HG03159 (cell line): ENCODE results near the gene ATP9B.
"Not testable (repeated sequence)": the region's sequence is repeated elsewhere in the genome, so short reads cannot be mapped to it uniquely, and the experiment has no call there.

ENCODE experiments used
- ATAC-seq: cut with Tn5 transposase; IDR thresholded peaks from one replicate; pipeline ENCODE4 v1.9.1; 2021; ENCODE audit warnings: mild to moderate bottlenecking, moderate library complexity; ENCODE audit not compliant: unreplicated experiment

Gene ATP9B

DNA sequence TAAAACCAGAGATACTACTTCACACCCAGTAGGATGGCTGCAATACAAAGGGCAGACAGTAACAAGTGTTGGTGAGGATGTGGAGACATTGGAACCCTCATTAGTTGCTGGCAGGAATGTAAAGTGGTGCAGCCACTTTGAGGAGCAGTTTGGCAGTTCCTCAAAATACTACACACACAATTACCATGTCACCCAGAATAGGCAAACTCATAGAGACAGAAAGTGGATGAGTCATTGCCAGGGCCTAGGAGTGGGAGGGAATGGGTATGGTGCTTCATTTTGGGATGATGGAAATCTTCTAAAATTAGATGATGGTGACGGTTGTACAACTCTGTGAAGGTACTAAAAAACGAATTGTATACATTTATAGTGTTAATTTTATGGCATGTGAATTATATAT, 54.8 kb downstream of the ATP9B start:
- no peak for ATAC-seq

DNA sequence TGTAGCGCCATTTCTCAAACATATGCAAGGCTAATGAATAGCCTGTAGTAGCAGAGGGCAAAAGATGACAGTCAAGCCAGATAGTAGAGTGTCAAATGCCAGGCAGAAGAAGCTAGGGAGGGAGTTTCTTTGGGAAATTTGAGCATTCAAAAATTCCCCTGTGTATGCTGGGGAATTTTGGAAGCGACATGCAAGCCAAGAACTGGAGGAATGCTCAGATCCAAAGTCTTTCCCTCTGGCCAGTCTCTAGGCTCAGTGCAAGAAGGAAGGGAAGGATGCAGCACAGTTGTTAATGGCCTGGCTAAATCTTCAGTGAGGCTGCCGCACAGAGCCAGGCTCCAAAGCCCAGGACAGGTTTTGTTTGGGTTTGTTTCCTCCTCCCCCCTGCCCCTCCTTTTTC, 59.9 kb downstream of the ATP9B start:
- ATAC-seq, result no peak

DNA sequence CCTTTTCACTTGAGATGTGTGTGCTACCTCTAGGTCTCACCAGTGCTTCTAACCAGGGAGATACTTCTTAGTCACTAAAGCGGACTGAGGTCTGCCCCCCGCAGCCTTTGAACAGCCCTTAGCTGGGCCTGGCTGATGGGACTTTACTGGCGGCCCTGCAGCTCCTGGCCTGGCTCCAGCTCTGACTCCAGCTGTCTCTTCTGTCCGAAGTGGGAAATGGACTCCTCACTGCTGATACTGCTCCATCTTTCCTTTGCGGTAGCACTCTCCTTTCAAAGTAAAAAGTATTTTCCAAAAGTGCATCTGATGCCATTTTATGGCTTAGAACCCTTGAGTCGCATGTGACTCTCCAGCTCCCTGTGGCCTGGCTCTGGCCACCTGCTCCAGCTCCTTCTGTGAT, 64.5 kb downstream of the ATP9B start:
- ATAC-seq, result no peak

DNA sequence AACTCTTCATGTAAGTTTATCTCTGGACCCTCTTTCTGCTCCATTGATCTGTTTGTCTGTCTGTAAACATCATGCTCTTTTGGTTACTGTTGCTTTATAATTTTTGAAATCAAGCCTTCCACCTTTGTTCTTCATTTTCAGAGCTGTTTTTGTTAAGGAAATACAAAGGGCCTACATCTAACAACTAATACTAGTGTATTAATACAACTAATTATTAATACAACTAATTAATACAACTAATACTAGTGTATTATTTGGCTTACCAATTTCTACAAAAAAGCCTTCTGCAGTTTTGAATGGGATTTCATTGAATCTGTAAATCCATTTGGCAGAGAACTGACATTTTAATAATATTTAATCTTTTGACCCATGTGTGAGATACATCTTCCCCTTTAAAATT, 66.7 kb downstream of the ATP9B start:
- no peak for ATAC-seq

DNA sequence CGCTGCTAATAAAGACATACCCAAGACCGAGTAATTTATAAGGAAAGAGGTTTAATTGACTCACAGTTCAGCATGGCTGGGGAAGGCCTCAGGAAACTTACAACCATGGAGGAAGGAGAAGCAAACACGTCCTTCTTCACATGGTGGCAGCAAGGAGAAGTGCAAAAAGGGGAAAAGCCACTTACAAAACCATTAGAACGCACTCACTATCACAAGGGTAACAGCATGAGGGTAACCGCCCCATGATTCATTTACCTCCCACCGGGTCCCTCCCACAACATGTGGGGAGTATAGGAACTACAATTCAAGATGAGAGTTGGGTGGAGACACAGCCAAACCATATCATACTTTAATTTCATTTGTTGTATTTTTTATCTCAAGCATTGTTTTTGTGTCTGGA, 67.5 kb downstream of the ATP9B start:
- no peak for ATAC-seq

DNA sequence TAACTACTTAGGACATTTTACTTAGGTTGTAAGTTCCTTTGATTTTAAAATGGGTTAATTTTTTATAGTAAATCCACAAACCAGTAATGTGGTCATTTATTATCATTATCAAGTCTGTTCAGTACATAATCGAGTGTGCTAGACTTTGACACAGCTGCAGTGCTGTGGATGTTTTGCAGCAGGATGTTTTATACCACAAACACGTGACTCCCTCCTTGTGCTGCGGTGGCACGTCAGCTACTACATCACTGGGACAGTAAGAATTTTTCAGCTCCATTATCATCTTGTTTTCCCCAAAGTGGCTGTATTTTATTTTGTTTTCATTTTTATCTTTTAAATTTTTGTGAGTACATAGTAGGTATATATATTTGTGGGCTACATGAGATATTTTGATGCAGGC, 70.0 kb downstream of the ATP9B start:
- no peak for ATAC-seq

DNA sequence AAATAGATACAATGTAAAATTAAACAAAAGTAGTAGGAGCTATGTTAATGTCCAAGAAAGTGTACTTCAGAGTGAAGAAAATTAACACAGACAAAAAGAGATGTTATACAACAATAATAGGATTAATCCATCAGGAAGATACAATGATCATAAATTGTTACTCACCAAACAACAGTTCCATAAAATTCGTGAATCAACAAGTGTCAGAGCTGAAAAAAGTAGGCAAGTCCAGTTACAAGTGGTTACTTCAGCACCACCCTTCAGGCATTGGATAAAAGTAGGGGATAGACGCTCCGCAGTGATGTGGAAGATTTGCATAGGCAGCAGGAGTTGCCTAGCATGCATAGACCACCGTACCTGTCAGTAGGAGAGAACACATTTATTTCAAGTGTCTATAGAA, 77.8 kb downstream of the ATP9B start:
- no peak for ATAC-seq

DNA sequence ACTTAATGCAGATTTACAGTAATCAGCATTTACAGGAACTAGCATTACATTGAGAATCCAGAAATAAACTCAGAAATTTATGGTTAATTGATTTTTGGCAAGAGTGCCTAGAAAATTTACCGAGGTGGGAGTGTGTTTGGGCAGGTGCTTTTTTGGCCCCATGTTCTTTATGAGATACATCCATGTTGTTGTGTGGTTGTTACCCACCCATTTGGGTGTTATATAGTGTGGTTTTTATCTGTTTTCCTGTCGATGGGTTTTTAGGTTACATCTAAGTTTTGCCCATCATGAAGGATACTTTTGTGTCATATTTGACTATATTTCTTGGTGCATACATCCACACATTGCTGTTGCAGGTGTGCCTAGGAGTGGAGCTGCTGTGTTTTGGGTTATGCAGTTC, 82.0 kb downstream of the ATP9B start:
- ATAC-seq, result no peak

DNA sequence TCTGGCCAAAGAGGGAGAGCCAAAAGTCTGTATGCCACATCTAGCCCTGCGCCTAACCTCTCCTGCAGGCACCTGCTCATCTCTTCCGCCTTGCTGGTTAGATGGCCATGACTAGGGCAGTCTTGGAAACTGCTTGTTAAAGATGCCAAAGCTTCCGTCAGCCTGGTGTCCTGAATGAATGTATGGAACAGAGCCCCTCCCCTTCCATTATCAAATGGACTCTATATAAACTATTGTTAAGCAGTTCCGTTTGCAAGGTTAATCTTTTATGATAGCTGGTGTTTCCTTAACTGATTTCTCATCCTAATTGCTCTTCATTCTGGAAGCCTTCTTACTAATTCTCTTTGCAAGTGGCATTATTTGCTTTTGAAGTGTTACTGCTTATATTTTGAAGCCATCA, 87.1 kb downstream of the ATP9B start:
- ATAC-seq, result no peak

DNA sequence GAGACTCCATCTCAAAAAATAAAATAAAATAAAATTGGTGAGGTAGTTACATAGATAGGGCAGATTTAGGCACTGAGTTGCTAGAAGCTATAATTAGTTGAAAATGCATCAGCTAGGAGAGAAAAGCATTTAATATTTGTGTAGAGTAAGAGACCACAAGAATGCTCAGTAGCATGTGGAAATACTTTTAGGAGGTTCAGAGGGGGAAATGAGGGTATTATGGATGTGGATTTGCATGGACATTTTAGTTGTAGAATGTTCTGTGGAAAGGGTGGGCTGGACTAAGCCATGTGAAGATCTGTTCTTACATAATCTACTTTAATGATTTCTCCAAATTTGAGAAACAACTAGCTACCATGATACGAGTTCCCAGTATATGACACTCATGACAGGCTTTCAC, 95.5 kb downstream of the ATP9B start:
- no peak for ATAC-seq

DNA sequence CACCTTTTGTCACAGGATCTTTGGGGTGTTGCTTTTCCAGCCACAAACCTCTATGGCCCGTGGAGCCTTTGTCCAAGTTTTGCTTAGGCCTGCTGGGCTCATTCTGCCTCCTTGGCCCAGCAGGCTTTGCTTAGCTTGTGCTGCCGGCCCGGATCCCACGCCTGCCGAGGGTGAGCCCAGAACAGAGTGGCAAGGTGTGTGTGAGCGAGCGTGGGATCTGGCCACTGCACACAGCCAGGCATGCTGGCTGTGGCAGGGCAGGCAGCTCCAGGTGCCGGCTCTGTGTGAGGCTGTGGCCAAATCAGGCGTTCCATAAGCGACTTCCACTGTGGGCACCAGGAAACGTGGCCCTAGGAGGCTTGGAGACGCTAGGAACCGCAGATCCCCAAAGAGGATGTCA, 97.5 kb downstream of the ATP9B start:
- ATAC-seq, result no peak

DNA sequence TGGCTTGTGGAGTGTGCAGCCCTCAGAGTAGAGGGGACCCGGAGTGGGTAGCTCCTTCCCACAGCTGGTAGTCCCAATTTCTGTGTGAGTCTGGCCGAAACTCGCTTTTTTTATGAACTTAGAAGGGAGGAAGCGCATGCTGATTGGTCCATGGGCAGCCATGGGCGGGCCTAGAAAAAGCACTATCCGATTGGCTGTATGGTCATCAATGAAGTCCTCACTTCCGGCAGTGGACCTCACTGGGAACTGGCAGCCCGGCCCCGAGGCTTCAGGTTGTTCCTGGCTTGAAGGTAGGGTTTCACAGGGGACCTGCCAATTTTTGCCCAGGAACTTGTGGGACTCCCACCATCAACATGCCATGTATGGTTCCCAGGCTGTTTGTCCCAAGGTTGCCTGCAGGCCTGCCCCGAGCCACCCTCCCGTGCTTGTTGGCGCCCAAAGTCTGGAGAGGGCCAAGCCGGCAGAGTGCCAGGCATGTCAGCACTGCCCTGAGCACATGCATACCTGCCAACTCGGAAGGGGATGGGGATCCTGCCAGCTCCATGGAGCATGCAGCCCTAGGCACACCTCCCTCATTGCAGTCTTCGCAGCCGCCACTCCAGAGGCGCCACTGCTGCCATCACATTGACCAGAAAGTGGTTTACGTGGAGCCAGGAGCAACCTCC, 98.5 kb downstream of the ATP9B start:
- ATAC-seq, result no peak

DNA sequence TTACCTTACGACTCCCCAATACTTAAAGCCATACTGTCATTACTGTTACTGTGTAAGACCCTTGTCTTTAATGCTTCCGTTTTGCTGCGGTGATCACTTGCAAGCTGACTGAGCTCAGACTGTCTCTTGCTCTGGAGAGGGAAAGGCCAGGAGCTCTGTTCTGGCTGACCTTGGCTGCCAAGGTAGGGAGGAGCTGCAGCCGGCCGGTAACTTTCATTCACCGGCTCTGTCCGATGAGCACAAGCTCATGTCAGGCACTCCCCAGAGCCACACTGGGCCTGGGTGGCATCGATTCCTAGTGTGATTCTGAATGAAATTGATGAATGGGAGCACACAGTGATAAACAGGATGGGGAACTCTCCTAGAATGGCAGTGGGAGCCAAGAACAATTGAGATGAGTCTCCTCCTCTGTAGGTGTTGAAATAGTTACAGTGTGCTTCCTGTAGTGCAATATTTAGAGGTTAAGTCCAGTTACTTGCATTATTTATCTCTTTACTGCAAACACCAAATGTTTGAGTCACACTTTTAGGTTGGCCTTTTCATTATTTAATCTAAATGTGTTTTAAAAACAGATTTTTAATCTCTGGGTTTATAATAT, 100.9 kb downstream of the ATP9B start:
- ATAC-seq, result no peak

DNA sequence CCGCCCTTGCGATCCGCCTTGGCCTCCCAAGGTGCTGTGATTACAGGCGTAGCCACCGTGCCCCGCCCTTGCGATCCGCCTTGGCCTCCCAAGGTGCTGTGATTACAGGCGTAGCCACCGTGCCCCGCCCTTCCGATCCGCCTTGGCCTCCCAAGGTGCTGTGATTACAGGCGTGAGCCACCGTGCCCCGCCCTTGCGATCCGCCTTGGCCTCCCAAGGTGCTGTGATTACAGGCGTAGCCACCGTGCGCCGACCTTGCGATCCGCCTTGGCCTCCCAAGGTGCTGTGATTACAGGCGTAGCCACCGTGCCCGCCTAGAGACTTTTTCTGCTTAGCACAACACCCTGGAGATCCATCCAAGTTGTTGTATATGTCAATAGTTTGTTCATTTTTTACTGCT, 103.1 kb downstream of the ATP9B start:
- ATAC-seq, result not testable (repeated sequence)

DNA sequence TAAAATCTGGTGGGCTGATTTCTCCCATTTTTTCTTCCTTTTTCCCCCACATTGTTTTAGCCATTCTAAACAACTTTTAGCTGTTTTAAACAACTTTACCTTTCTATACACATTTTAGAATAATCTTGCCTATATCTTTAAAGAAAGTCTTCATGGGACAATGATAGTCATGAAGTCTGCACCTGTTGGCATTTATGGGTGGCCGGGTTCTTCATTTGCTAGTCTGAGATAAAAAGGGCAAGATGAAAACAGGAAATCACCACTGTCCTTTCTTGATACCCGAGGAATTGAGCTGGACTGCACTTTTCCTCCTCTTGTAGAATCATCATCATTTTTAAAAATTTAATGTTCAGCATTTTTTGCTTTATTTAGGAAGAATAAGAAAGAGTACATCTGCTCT, 104.5 kb downstream of the ATP9B start:
- ATAC-seq, result no peak

DNA sequence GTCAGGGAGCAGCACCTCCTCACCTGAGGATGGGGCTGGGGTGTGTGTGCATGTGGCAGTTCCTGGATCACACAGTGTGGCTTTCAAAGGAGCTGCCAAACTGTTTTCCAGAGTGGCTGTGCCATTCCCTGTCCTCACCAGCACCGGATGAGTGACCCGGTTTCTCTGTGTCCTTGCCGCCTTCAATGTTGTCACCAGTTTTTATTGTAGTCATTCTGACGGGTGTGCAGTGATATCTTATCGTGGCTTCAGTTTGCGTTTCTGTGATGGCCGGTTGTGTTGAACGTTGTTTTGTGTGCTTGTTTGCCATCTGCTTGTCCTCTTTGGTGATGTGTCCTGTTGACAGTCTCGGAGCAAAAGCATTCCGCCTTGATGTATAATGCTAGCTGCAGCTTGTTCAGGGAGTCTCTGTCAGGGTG, 108.9 kb downstream of the ATP9B start:
- ATAC-seq, result no peak

DNA sequence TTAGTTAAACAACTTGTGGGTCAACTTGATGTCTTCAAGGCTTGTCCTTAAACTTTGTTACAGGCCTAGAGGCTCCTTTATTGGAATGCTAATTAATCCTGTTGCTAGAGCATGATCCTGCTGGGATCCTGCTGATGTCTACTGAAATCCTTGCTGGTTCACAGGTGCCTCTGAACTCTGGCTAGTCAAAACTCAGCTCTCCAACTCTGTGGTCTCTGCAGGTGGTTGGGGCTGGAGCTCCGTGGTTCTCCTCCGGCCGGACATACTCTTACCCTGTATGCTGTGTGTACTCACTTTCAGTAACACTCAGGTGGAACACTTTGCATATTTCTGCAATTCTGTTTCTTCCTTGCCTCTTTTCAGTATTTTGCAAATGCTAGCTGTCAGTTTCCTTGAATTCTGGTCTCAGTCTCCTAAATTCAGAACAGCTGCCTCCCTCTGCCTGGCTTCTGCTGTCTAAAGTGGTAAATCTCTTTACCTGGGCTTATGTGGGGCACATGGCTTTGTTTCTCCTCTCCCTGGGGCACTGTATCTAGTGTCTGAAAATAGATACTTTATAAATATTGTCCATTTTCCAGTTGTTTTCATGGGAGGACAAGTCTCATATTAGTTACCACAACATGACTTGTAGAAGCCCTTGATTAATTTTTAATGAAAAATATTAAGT, 113.0 kb downstream of the ATP9B start:
- ATAC-seq, result no peak

DNA sequence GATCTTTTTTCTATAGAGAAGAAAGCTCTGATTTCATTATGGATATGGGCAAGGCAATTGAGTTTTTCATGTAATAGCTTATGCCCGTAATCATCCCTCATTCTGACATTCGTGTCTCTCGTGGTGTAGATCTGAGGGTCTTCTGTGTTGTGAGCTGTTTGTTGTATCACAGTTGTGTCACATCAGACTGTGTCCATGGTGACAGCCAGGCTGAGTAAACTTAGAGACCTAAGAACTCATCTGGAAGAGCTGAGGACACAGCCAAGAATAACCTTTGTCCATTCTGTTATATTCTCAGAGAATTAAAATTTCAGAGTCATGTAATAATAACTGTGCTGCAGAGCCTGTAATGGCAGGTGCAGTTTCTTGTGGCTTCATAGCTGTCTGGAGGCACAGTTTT, 116.5 kb downstream of the ATP9B start:
- no peak for ATAC-seq

DNA sequence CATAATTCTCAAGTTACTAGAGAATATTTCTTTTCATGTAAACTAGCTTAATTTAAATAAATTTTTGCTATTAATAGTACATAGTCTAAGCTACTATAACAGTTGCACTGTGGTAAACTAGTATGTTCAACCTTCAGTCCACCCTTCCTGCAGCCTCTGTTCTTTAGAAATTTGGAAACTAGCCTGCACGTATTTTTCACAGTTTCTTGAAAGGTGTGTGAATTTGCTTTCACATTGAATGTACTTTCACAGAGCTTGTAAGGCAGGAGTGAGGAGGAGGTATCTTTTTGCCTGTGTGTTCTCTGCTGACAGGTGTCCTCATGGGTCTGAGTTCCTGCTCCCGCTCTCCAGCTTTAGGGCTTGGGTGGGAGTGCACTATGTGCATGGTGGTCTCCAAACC, 117.5 kb downstream of the ATP9B start:
- ATAC-seq, result peak; percentile 68

DNA sequence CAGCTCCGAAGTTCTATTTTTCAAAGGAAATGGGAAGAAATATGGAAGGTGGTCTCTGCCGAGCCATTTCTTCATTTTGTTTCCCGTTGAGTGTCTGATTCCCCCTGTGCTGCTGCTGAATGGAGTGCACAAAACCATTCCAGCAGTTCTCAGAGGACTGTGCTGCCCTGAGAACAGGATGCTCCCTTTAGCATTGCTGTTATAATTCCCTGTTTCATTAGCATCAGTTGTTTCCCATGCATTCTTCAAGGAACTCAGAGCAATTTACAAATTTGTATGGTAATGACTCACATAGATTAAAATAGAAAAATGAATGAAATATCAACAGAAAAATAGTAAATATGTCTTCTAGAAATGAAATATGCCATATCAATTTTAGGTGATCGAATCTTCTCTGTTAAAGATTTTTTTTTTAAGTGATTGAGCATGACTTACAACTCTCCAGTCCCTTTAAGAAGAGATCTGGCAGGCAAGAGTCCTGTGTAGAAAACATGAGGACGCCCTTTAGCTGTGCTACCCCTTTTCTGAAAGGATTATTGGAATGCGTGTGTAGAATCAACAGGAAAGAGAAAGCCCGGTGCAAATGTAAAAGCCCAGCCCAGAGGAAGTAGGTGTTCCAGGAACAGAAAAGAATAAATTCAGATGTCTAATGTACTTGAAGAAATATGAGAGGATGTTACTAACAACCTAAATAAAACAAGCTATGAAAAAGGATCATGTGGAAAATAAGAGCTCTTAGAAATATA, 118.5 kb downstream of the ATP9B start:
- ATAC-seq, result no peak

DNA sequence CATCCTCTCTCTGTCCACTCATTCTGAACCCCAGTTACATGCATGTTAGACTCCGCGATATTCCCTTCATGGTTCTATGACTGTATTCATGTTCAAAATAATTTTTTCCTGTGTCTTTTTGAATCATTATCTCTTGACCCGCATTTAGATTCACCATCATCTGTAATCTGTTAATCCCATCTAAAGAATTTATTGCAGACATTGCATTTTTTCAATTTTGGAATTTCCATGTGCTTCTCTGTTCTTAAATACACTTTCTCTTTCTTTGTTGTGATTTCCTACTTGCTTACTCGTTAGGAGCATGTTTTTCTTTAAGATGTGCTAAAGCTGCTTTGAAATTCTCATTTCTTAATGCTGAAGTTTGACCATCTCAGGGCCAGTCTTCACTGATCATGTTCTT, 122.2 kb downstream of the ATP9B start:
- no peak for ATAC-seq

DNA sequence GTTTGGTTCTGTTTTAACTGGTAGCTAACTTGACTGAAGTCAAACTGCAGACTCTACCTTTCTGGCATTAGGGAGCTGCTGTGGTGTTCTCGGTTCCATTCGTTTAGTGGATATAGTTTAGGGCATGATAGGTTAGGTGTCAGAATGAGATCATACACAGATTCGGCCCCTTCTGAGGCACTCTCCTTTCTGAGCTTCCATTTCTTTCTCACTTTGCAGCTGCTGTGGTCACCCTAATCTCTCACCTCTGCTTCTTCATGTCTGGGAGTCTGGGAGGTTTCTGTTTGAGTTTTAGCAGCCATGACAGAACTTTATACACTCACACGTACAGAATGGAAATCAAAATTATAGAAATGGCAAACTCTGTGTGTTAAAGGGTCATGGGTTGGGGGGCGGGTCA, 122.8 kb downstream of the ATP9B start:
- ATAC-seq, result no peak
